GM19193 (cell line): ENCODE data around the gene TAS1R3.

ENCODE experiments used
- POLR2A ChIP-seq: IDR thresholded peaks from 4 replicates; pipeline ENCODE4 v1.6.1; 2011; ENCODE audit not compliant: insufficient read depth, insufficient read length; ENCODE audit errors: extremely low read depth

The TAS1R3 gene

GRCh38 chr1:1310476-1311053, 20.5 kb upstream of the TAS1R3 start:
- peak; percentile 14 for TF ChIP-seq POLR2A

DNA sequence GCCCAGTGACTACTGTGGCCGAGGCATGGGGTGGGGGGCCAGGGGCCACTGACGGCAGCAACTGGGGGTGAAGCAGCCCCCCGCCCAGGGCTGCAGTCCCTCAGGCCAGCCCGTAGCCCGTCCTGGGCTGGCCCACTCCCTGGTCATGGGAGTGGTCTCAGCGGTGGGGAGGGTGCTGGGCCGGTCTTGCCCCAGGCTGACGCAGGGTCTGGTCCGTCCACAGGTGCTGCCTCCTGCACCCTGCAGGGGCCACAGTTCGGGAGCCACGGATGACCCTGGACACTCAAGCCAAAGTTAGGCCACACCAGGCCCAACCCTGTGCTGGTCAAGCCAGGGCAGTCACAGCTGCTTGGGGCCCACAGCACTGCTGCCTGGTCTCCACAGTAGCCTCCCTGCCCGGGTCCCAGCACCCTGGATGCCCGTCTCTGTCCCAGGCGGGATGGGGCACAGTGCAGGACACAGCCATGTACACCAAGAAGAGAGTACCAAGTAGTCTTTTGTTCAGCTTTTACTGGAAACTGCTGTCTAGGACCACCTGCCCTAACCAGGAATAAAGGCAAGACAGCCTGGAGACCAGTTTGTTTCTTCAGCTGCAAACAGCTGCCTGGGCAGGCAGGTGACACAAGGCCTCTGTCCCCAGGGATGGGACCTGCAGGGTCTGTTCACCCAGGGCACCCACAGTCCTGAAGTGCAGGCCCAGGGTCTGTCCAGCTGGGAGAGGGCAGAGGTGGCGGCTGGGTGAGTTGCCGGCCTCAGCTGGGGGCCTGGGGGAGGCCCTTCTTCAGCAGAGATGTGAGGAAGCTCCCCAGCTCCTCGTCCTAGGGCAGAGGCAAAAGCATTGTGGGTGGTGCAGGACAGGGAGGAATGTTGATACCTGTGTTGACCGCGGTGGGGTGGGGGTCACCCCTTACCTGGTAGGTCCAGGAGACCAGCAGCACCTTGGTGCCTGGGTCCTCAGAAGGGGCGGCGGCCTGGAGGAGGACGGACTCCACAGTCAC, 19.7 kb upstream of the TAS1R3 start:
- TF ChIP-seq POLR2A: no peak

DNA sequence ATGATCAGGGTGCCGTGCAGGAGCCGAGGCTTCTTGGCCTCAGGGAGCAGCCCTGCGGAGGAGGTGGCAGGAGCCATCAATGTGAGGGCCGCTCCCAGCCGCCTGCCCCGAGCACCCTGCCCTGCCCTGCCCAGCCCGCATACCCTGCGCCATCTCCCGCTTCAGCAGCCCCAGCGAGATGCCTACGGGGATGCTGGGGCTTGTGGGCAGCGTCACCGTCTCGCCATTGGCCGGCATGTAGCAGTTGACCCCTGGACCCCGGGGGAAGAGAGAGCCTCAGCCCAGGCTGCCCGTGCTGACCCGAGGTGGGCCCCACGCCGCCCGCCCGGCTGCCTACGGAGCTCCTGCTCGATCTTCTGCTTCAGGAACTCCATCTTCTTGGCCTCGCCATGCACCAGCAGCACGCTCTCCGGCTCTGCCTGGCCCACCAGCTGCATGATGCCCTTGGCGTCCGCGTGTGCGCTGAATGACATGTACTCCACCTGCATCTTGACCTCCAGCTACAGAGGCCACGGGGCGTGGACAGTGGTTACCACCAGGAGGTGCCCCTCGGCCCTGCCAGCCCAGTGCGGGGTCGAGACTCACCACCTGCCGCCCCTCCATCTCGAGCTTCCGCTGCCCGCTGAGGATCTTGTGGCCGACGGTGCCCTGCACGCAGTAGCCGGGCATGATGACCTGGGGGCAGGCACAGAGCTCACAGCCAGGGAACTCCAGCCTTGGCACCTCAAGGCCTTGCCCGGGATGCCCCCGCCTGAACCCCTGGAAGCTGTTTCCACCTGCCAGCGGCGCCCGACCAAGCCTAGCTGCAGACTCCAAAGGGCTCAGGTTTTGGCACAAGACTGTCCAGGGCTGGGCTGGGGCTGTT, 18.4 kb upstream of the TAS1R3 start:
- peak; percentile 19 for TF ChIP-seq POLR2A

DNA sequence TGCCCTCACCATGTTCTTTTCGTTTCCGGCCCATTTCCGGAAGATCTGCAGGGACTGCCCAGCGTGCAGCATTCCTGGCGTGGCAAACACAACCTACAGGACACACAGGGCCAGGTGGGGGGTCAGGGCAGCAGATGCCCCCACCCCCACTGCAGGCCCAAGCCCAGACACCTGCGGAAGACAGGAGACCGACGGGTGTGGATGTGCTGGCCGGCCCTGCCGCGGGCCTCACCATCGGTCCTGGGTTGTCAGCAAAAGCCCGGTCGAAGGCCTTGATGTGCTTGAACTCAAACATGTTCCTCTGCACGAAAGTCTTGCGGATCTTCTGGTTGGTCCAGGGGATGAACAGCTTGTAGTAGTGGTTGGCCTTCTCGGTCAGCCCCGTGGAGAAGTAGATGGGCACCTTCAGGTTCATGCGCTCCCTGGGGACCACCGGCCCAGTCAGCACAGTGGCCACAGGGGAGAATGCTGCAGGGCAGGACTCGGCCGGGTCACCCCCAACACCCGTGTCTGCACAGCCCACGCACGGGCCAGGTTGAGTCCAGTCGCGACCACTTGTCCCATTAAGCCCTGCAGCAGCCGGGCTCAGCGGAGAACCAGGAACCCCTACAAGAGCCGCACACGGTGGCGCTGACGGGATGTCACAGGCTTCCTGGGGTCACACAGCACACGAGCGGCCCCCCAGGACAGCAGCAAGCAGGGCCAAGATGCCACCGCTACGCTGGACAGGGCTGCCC, 17.4 kb upstream of the TAS1R3 start:
- TF ChIP-seq POLR2A: no peak

DNA sequence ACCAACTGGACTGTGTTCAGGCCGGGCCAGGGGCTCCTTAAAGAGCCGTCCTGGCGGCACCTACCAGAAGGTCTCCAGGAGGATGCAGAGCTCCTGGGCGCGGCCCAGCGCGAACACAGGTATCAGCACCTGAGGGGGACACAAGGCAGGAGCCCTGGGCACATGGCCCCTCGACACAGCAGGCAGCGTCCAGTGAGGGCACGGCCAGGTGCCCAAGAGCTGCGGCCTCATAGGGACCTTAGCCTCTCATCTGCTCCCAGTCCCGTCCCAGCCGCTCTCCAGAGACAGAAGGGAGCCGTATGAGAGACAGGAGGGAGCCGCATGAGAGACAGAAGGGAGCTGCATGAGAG, 16.9 kb upstream of the TAS1R3 start:
- no peak for TF ChIP-seq POLR2A

DNA sequence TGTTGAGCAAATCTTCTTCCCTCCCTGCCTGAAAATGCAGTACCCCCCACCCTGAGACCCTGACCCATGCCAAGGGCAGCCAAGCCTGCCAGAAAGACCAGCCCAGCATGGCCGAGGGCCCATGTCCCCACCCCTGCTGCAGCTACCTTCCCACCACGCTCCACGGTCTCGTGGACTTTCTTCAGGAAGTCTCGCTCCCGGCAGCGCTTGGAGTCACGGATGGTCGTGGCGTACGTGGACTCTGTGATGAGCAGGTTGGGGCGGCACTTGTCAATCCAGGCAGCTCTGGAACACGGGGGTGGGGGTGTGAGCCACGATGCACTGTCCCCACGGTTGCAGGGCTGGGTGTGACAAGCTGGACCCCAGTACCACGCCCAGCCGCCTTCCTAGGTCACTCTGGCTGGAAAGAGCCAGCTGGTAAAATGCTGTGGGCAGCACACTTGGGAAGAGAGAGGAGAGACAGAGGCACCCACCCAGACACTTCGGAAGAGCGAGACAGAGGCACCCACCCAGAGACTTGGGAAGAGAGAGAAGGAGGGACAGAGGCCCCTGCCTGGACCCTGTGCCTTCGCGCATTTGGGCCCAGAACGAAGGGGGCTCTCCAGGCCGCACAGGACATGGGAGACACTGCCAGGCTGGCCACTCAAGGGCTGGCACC, 16.3 kb upstream of the TAS1R3 start:
- TF ChIP-seq POLR2A: no peak

DNA sequence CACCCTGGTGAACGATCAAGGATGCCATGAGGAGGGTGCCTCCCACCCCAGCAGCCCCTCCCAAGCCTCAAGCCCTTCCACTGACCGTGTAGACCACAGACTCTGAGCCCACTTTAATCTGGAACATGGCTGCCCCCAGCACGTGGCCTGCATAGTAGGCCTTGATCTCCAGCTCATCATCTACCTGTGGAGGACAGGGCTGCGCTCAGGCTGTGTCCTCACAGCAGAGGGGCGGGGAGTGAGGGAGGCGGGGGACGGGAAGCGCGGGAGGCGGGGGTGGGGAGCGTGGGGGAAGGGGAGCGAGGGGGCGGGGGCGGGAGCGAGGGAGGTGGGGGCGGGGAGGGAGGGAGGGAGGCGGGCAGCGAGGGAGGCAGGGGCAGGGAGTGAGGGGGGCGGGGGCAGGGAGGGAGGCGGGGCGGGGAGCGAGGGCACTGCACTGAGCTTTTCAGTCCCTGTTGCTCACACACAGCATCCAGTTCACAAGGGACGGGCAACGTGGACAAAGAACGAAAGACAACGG, 15.6 kb upstream of the TAS1R3 start:
- no peak for TF ChIP-seq POLR2A

- TF ChIP-seq POLR2A: no peak
Measured at GRCh38 chr1:1317420-1317819, 13.7 kb upstream of the TAS1R3 start.

DNA sequence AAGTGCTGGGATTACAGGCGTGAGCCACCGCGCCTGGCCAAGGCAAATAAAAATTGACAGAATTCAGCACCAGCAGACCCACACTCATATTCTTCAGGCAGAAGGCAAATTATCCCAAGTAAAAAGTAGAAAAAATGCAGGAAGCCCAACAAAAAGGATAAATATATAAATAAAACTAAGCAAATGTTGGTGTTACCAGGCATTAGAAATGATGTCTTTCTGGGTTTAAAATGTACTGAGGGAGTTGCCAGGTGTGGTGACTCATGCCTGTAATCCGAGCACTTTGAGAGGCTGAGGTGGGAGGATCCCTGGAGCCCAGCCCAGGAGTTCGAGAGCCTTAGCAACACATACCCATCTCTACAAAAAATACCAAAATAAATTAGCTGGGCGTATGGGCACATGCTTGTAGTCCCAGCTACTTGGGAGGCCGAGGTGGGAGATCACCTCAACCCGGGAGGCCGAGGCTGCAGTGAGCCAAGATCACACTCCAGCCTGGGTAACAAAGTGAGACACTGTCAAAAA, 12.9 kb upstream of the TAS1R3 start:
- no peak for TF ChIP-seq POLR2A

- no peak for TF ChIP-seq POLR2A
Measured at GRCh38 chr1:1318777-1319645, 12.1 kb upstream of the TAS1R3 start.

- no peak for TF ChIP-seq POLR2A
Measured at GRCh38 chr1:1319646-1319941, 11.5 kb upstream of the TAS1R3 start.

GRCh38 chr1:1320666-1321448, 10.2 kb upstream of the TAS1R3 start:
- no peak for TF ChIP-seq POLR2A
